T-helper 1 cell treated with Interleukin-12 subunit alpha and Interleukin-12 subunit beta and Interleukin-4 antibody, amounts not matched to agents 30 μg/mL and 1 μg/mL, for 36 hours (primary cell): ENCODE data around the gene NKD1.

Experiments
- H3K27ac Mint-ChIP-seq: one replicate; pipeline ENCODE4 v1.8.0; 2021; ENCODE audit warnings: mild to moderate bottlenecking, mixed read lengths
- H3K27me3 Mint-ChIP-seq: one replicate; pipeline ENCODE4 v1.8.0; 2021; ENCODE audit warnings: low read depth, mixed read lengths
- H3K36me3 Mint-ChIP-seq: one replicate; pipeline ENCODE4 v1.8.0; 2021; ENCODE audit warnings: low read depth, mixed read lengths
- H3K4me1 Mint-ChIP-seq: one replicate; pipeline ENCODE4 v1.8.0; 2021; ENCODE audit warnings: low read depth, mixed read lengths
- H3K4me3 Mint-ChIP-seq: one replicate; pipeline ENCODE4 v1.8.0; 2021; ENCODE audit warnings: mild to moderate bottlenecking, moderate library complexity, mixed read lengths
- H3K9me3 Mint-ChIP-seq: one replicate; pipeline ENCODE4 v1.8.0; 2021; ENCODE audit warnings: mixed read lengths

The NKD1 gene

GRCh38 chr16:50662306-50662940, 114.2 kb downstream of the NKD1 start:
- Mint-ChIP-seq H3K4me3 (no peak overlapping the region), H3K27me3 (no peaks in the 10 kb centered on the region), H3K4me1 (peaks cover 22% of the 10 kb centered on the region), H3K9me3 (peaks cover 13% of the 10 kb centered on the region), H3K27ac (no peak overlapping the region), H3K36me3 (peaks cover 20% of the 10 kb centered on the region)

GRCh38 chr16:50664270-50664669, 116.1 kb downstream of the NKD1 start:
- Mint-ChIP-seq H3K4me3 (no peak overlapping the region), H3K27ac (no peak overlapping the region), H3K27me3 (no peaks in the 10 kb centered on the region), H3K9me3 (peaks cover 13% of the 10 kb centered on the region), H3K36me3 (peaks cover 30% of the 10 kb centered on the region), H3K4me1 (peaks cover 35% of the 10 kb centered on the region)

GRCh38 chr16:50665128-50665878, 117.1 kb downstream of the NKD1 start:
- peaks cover 34% of the 10 kb centered on the region for H3K36me3 Mint-ChIP-seq
- H3K27me3 Mint-ChIP-seq, result no peaks in the 10 kb centered on the region
- peak overlapping the region; percentile 51 for H3K4me3 Mint-ChIP-seq
- H3K27ac Mint-ChIP-seq, result peak overlapping the region; percentile 74
- H3K4me1 Mint-ChIP-seq, result peaks cover 35% of the 10 kb centered on the region
- peaks cover 13% of the 10 kb centered on the region for H3K9me3 Mint-ChIP-seq

- Mint-ChIP-seq H3K36me3 (peaks cover 47% of the 10 kb centered on the region), H3K27me3 (no peaks in the 10 kb centered on the region), H3K27ac (peak overlapping the region; percentile 80), H3K9me3 (peaks cover 19% of the 10 kb centered on the region), H3K4me1 (peaks cover 40% of the 10 kb centered on the region), H3K4me3 (peak overlapping the region; percentile 64)
Observed at GRCh38 chr16:50666658-50667496, 118.7 kb downstream of the NKD1 start.

- peaks cover 20% of the 10 kb centered on the region for H3K9me3 Mint-ChIP-seq
- peak overlapping the region; percentile 64 for H3K4me3 Mint-ChIP-seq
- peaks cover 40% of the 10 kb centered on the region for H3K4me1 Mint-ChIP-seq
- H3K36me3 Mint-ChIP-seq, result peaks cover 49% of the 10 kb centered on the region
- no peaks in the 10 kb centered on the region for H3K27me3 Mint-ChIP-seq
- peak overlapping the region; percentile 80 for H3K27ac Mint-ChIP-seq
Observed at GRCh38 chr16:50667497-50668367, 119.5 kb downstream of the NKD1 start.

- peaks cover 56% of the 10 kb centered on the region for H3K36me3 Mint-ChIP-seq
- peak overlapping the region; percentile 78 for H3K27ac Mint-ChIP-seq
- no peaks in the 10 kb centered on the region for H3K27me3 Mint-ChIP-seq
- H3K4me3 Mint-ChIP-seq, result no peak overlapping the region
- peaks cover 40% of the 10 kb centered on the region for H3K4me1 Mint-ChIP-seq
- peaks cover 25% of the 10 kb centered on the region for H3K9me3 Mint-ChIP-seq
Observed at GRCh38 chr16:50668368-50669008, 120.3 kb downstream of the NKD1 start.

GRCh38 chr16:50669741-50670140, 121.5 kb downstream of the NKD1 start:
- peaks cover 24% of the 10 kb centered on the region for H3K9me3 Mint-ChIP-seq
- peaks cover 60% of the 10 kb centered on the region for H3K36me3 Mint-ChIP-seq
- H3K27ac Mint-ChIP-seq, result no peak overlapping the region
- H3K27me3 Mint-ChIP-seq, result no peaks in the 10 kb centered on the region
- no peak overlapping the region for H3K4me3 Mint-ChIP-seq
- peaks cover 39% of the 10 kb centered on the region for H3K4me1 Mint-ChIP-seq

- Mint-ChIP-seq H3K9me3 (peaks cover 22% of the 10 kb centered on the region), H3K4me1 (peaks cover 33% of the 10 kb centered on the region), H3K4me3 (no peak overlapping the region), H3K27ac (no peak overlapping the region), H3K27me3 (no peaks in the 10 kb centered on the region), H3K36me3 (peaks cover 63% of the 10 kb centered on the region)
Observed at GRCh38 chr16:50670476-50670875, 122.3 kb downstream of the NKD1 start.

- H3K36me3 Mint-ChIP-seq, result peaks cover 76% of the 10 kb centered on the region
- H3K27me3 Mint-ChIP-seq, result no peaks in the 10 kb centered on the region
- H3K27ac Mint-ChIP-seq, result peak overlapping the region; percentile 14
- H3K9me3 Mint-ChIP-seq, result peaks cover 22% of the 10 kb centered on the region
- no peak overlapping the region for H3K4me3 Mint-ChIP-seq
- peaks cover 31% of the 10 kb centered on the region for H3K4me1 Mint-ChIP-seq
Observed at GRCh38 chr16:50671644-50672260, 123.6 kb downstream of the NKD1 start.

GRCh38 chr16:50673496-50674275, 125.5 kb downstream of the NKD1 start:
- Mint-ChIP-seq H3K9me3 (peaks cover 22% of the 10 kb centered on the region), H3K27me3 (no peaks in the 10 kb centered on the region), H3K4me1 (peaks cover 33% of the 10 kb centered on the region), H3K36me3 (peaks cover 84% of the 10 kb centered on the region), H3K4me3 (no peak overlapping the region), H3K27ac (no peak overlapping the region)

GRCh38 chr16:50674831-50675230, 126.6 kb downstream of the NKD1 start:
- H3K4me3 Mint-ChIP-seq, result no peak overlapping the region
- peaks cover 38% of the 10 kb centered on the region for H3K4me1 Mint-ChIP-seq
- H3K36me3 Mint-ChIP-seq, result peaks cover 88% of the 10 kb centered on the region
- no peak overlapping the region for H3K27ac Mint-ChIP-seq
- H3K27me3 Mint-ChIP-seq, result no peaks in the 10 kb centered on the region
- peaks cover 22% of the 10 kb centered on the region for H3K9me3 Mint-ChIP-seq

- Mint-ChIP-seq H3K27ac (no peak overlapping the region), H3K9me3 (peaks cover 22% of the 10 kb centered on the region), H3K4me1 (peaks cover 44% of the 10 kb centered on the region), H3K4me3 (no peak overlapping the region), H3K27me3 (no peaks in the 10 kb centered on the region), H3K36me3 (peaks cover 82% of the 10 kb centered on the region)
Observed at GRCh38 chr16:50675686-50676610, 127.8 kb downstream of the NKD1 start.
